Neural progenitor cell (in vitro differentiated cells): ENCODE results near the gene CD1E.

ENCODE experiments used
- EZH2 ChIP-seq: fragments of 200-600 bp; sonication (generic); IDR thresholded peaks from 2 replicates; pipeline ENCODE4 v1.6.1; 2017; ENCODE audit warnings: antibody characterized with exemption, mild to moderate bottlenecking, moderate library complexity
- EZH2phosphoT487 ChIP-seq: fragments of 200-600 bp; sonication (generic); IDR thresholded peaks from 2 replicates; pipeline ENCODE4 v1.6.1; 2017; ENCODE audit warnings: antibody characterized with exemption
- TF ChIP-seq, protein P1 (sequence below): fragments of 200-600 bp; sonication (generic); IDR thresholded peaks from 2 replicates; pipeline ENCODE4 v1.5.1; 2017; ENCODE audit warnings: antibody characterized with exemption, mild to moderate bottlenecking

DNA sequence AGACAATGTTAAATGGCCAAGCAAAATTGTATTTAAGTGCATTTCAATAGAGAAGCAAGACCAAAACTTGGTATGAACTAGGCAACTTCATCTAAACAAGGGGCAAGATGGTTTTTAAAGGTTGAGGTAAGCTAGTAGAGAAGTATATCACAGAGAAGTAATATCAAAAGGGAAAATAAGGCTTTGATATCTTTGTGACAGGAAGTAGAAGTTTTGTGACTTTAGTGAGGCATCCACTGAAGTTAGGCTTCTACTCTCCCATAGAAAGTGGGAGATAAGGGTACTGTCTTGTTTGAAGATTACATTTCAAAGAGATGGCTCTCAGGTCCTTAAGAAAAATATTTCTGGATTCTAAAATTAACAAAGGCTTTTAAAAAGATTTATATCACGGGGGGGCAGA lies 36.6 kb downstream of the CD1E start:
- TF ChIP-seq EZH2phosphoT487: no peak
- TF ChIP-seq, protein P1, sequence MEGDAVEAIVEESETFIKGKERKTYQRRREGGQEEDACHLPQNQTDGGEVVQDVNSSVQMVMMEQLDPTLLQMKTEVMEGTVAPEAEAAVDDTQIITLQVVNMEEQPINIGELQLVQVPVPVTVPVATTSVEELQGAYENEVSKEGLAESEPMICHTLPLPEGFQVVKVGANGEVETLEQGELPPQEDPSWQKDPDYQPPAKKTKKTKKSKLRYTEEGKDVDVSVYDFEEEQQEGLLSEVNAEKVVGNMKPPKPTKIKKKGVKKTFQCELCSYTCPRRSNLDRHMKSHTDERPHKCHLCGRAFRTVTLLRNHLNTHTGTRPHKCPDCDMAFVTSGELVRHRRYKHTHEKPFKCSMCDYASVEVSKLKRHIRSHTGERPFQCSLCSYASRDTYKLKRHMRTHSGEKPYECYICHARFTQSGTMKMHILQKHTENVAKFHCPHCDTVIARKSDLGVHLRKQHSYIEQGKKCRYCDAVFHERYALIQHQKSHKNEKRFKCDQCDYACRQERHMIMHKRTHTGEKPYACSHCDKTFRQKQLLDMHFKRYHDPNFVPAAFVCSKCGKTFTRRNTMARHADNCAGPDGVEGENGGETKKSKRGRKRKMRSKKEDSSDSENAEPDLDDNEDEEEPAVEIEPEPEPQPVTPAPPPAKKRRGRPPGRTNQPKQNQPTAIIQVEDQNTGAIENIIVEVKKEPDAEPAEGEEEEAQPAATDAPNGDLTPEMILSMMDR: no peak
- no peak for TF ChIP-seq EZH2
